OCI-LY7 (cell line): ENCODE results near the gene MMP19.
"Not testable (repeated sequence)": the region's sequence is repeated elsewhere in the genome, so short reads cannot be mapped to it uniquely, and the experiment has no call there.

ENCODE experiments used
- EZH2phosphoT487 ChIP-seq: fragments of 200-600 bp; sonication (generic); IDR thresholded peaks from 2 replicates; pipeline ENCODE4 v1.6.1; 2018; ENCODE audit warnings: low read depth, borderline replicate concordance, mild to moderate bottlenecking, mixed run types, antibody characterized with exemption, low read length, moderate library complexity, mixed read lengths
- TF ChIP-seq, protein P1 (sequence below): fragments of 200-600 bp; sonication (generic); conservative IDR thresholded peaks from 2 replicates; pipeline ENCODE4 v1.5.1; 2014; ENCODE audit warnings: mild to moderate bottlenecking, antibody characterized with exemption, low read length, moderate library complexity, mixed read lengths

DNA sequence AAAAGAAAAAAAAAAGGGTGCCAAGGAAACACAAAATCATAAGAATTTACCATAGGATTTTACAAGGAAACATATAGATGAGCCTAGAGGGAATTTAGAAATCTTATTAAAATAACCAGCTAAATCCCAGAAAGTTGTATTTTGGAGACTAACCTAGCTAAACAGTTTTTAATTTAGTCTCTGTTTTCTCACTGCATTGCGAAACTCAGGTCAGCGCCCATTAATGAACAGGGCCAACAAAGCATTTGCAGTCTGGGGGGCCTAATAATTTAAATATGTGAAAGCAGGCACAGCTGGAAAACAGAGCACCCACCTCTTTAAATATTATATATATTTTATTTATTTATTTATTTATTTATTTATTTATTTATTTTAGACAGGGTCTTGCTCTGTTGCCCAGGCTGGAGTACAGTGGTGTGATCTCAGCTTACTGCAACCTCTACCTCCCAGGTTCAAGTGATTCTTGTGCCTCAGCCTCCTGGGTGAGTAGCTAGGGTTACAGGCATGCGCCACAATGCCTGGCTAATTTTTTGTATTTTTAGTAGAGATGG, 23.8 kb upstream of the MMP19 start:
- TF ChIP-seq, protein P1, sequence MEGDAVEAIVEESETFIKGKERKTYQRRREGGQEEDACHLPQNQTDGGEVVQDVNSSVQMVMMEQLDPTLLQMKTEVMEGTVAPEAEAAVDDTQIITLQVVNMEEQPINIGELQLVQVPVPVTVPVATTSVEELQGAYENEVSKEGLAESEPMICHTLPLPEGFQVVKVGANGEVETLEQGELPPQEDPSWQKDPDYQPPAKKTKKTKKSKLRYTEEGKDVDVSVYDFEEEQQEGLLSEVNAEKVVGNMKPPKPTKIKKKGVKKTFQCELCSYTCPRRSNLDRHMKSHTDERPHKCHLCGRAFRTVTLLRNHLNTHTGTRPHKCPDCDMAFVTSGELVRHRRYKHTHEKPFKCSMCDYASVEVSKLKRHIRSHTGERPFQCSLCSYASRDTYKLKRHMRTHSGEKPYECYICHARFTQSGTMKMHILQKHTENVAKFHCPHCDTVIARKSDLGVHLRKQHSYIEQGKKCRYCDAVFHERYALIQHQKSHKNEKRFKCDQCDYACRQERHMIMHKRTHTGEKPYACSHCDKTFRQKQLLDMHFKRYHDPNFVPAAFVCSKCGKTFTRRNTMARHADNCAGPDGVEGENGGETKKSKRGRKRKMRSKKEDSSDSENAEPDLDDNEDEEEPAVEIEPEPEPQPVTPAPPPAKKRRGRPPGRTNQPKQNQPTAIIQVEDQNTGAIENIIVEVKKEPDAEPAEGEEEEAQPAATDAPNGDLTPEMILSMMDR, result not testable (repeated sequence)
- not testable (repeated sequence) for TF ChIP-seq EZH2phosphoT487
